ENCODE measurements around the gene MRPL57.

- no peak for TF ChIP-seq CTCF (IDR thresholded peaks at IDR 0.05)
- no peak for TF ChIP-seq POLR2A (IDR thresholded peaks at IDR 0.05)
These were observed 37.9 kb upstream of the MRPL57 start for GRCh38 chr13:21138561-21138960.

All from Peyer's patch (tissue), 4 donors.